ENCODE measurements around the gene VEGFB.

VEGFB gene

GRCh38 chr11:64253481-64253880 lies 19.1 kb downstream of the VEGFB start:
- H3K4me3 ChIP-seq (ENCODE audit: low read depth, low read length) = no peak overlapping the region
- TF ChIP-seq CTCF (IDR thresholded peaks at IDR 0.05; ENCODE audit: low read depth, low read length) = no peak
- DNase-seq (ENCODE audit: low read depth, low spot score) = no peak
- in situ Hi-C loops (cut with HindIII; ENCODE audit: low sequenced_read_pairs) = no loop called here

GRCh38 chr11:64254326-64254725 lies 19.9 kb downstream of the VEGFB start:
- in situ Hi-C loops (cut with HindIII; ENCODE audit: low sequenced_read_pairs) = no loop called here
- H3K4me3 ChIP-seq (ENCODE audit: low read depth, low read length) = no peak overlapping the region
- no peak for TF ChIP-seq CTCF (IDR thresholded peaks at IDR 0.05; ENCODE audit: low read depth, low read length)
- DNase-seq (ENCODE audit: low read depth, low spot score) = no peak

- in situ Hi-C loops (cut with HindIII; ENCODE audit: low sequenced_read_pairs) = no loop called here
- H3K4me3 ChIP-seq (ENCODE audit: low read depth, low read length) = no peak overlapping the region
- DNase-seq (ENCODE audit: low read depth, low spot score) = no peak
These were observed 21.0 kb downstream of the VEGFB start for GRCh38 chr11:64255135-64256128.

GRCh38 chr11:64256300-64256699 lies 21.9 kb downstream of the VEGFB start:
- DNase-seq (ENCODE audit: low read depth, low spot score) = no peak
- in situ Hi-C loops (cut with HindIII; ENCODE audit: low sequenced_read_pairs) = no loop called here
- no peak for TF ChIP-seq CTCF (IDR thresholded peaks at IDR 0.05; ENCODE audit: low read depth, low read length)
- H3K4me3 ChIP-seq (ENCODE audit: low read depth, low read length) = no peak overlapping the region

More at GRCh38 chr11:64255135-64256128, 21.0 kb downstream of the VEGFB start:
- TF ChIP-seq CTCF (IDR thresholded peaks at IDR 0.05; ENCODE audit: low read depth, low read length) = no peak

GRCh38 chr11:64258356-64258755 lies 24.0 kb downstream of the VEGFB start:
- H3K4me3 ChIP-seq (ENCODE audit: low read depth, low read length) = no peak overlapping the region
- no peak for DNase-seq (ENCODE audit: low read depth, low spot score)
- in situ Hi-C loops (cut with HindIII; ENCODE audit: low sequenced_read_pairs) = no loop called here
- no peak for TF ChIP-seq CTCF (IDR thresholded peaks at IDR 0.05; ENCODE audit: low read depth, low read length)

- H3K4me3 ChIP-seq (ENCODE audit: low read depth, low read length) = no peak overlapping the region
- TF ChIP-seq CTCF (IDR thresholded peaks at IDR 0.05; ENCODE audit: low read depth, low read length) = no peak
- no peak for DNase-seq (ENCODE audit: low read depth, low spot score)
- in situ Hi-C loops (cut with HindIII; ENCODE audit: low sequenced_read_pairs) = no loop called here
These were observed 24.7 kb downstream of the VEGFB start for GRCh38 chr11:64258946-64259532.

All from astrocyte of the spinal cord (primary cell).